ENCODE measurements around the gene WDR91.
A peak's percentile ranks its signal among the peaks of the same experiment; 100 is the strongest.
"Not testable (repeated sequence)": the region's sequence is repeated elsewhere in the genome, so short reads cannot be mapped to it uniquely, and the experiment has no call there.

Gene WDR91

GRCh38 chr7:135179321-135179925 is 31.9 kb downstream of the WDR91 start:
- DNase-seq (ENCODE audit: low spot score), result no peak

- no peak for DNase-seq (ENCODE audit: low spot score)
These were observed 33.0 kb downstream of the WDR91 start for GRCh38 chr7:135178364-135178763.

- peak; percentile 89 for DNase-seq (ENCODE audit: low spot score)
These were observed 34.2 kb downstream of the WDR91 start for GRCh38 chr7:135177028-135177696.

GRCh38 chr7:135175931-135176330 is 35.4 kb downstream of the WDR91 start:
- DNase-seq (ENCODE audit: low spot score), result no peak

- no peak for DNase-seq (ENCODE audit: low spot score)
These were observed 36.4 kb downstream of the WDR91 start for GRCh38 chr7:135174941-135175340.

GRCh38 chr7:135173916-135174315 is 37.4 kb downstream of the WDR91 start:
- DNase-seq (ENCODE audit: low spot score), result not testable (repeated sequence)

GRCh38 chr7:135171581-135172291 is 39.6 kb downstream of the WDR91 start:
- peak; percentile 89 for DNase-seq (ENCODE audit: low spot score)

GRCh38 chr7:135170998-135171481 is 40.3 kb downstream of the WDR91 start:
- DNase-seq (ENCODE audit: low spot score), result not testable (repeated sequence)

GRCh38 chr7:135170274-135170997 is 40.9 kb downstream of the WDR91 start, which contains the start of gene CYREN:
CYREN (minus strand) TSS chr7:135170707; CDS start chr7:135168922, 1,785 bp downstream.
- peak; percentile 98 for DNase-seq (ENCODE audit: low spot score)

- no peak for DNase-seq (ENCODE audit: low spot score)
These were observed 41.4 kb downstream of the WDR91 start for GRCh38 chr7:135169964-135170273.

GRCh38 chr7:135169141-135169963 is 42.0 kb downstream of the WDR91 start:
- DNase-seq (ENCODE audit: low spot score), result peak; percentile 86

- no peak for DNase-seq (ENCODE audit: low spot score)
These were observed 42.7 kb downstream of the WDR91 start for GRCh38 chr7:135168489-135169140.

GRCh38 chr7:135168001-135168400 is 43.3 kb downstream of the WDR91 start:
- DNase-seq (ENCODE audit: low spot score), result peak; percentile 67

- DNase-seq (ENCODE audit: low spot score), result no peak
These were observed 43.9 kb downstream of the WDR91 start for GRCh38 chr7:135167365-135167917.

- no peak for DNase-seq (ENCODE audit: low spot score)
These were observed 44.9 kb downstream of the WDR91 start for GRCh38 chr7:135166338-135166990.

GRCh38 chr7:135165862-135166261 is 45.5 kb downstream of the WDR91 start:
- no peak for DNase-seq (ENCODE audit: low spot score)

GRCh38 chr7:135164357-135165061 is 46.8 kb downstream of the WDR91 start:
- no peak for DNase-seq (ENCODE audit: low spot score)

GRCh38 chr7:135162382-135163001 is 48.8 kb downstream of the WDR91 start:
- DNase-seq (ENCODE audit: low spot score), result no peak

- no peak for DNase-seq (ENCODE audit: low spot score)
These were observed 49.7 kb downstream of the WDR91 start for GRCh38 chr7:135161669-135162068.
